ENCODE data around the gene CFAP100. TPM values are rescaled to one million over a fixed set of nuclear protein-coding genes. Genes with fewer than 3 reads are reported as not detected.

CFAP100 gene
- total RNA-seq, 1 donor from 2014 or later: not detected

- peak; percentile 92 for DNase-seq
These were observed 37.2 kb upstream of the CFAP100 start, which contains the start of gene KLF15 for GRCh38 chr3:126357295-126358037. TSS of gene KLF15 (minus strand) at chr3:126357408. CDS start at chr3:126352922, 4,486 bp downstream.

GRCh38 chr3:126358038-126358815 is 36.5 kb upstream of the CFAP100 start:
- peak; percentile 15 for DNase-seq

- DNase-seq: no peak
These were observed 35.9 kb upstream of the CFAP100 start for GRCh38 chr3:126358816-126359181.

- no peak for DNase-seq
These were observed 34.5 kb upstream of the CFAP100 start for GRCh38 chr3:126360046-126360713.

- DNase-seq: no peak
These were observed 34.0 kb upstream of the CFAP100 start for GRCh38 chr3:126360714-126361060.

- no peak for DNase-seq
These were observed 33.5 kb upstream of the CFAP100 start for GRCh38 chr3:126361211-126361610.

- no peak for DNase-seq
These were observed 30.5 kb upstream of the CFAP100 start for GRCh38 chr3:126364130-126364695.

- no peak for DNase-seq
These were observed 29.9 kb upstream of the CFAP100 start for GRCh38 chr3:126364731-126365301.

- DNase-seq: no peak
These were observed 29.1 kb upstream of the CFAP100 start for GRCh38 chr3:126365351-126366277.

GRCh38 chr3:126367316-126367805 is 27.3 kb upstream of the CFAP100 start:
- DNase-seq: no peak

- no peak for DNase-seq
These were observed 25.2 kb upstream of the CFAP100 start for GRCh38 chr3:126369490-126369889.

GRCh38 chr3:126370055-126370454 is 24.7 kb upstream of the CFAP100 start:
- DNase-seq: no peak

- DNase-seq: no peak
These were observed 24.1 kb upstream of the CFAP100 start for GRCh38 chr3:126370606-126371005.

GRCh38 chr3:126371096-126371705 is 23.5 kb upstream of the CFAP100 start:
- no peak for DNase-seq

- DNase-seq: no peak
These were observed 22.1 kb upstream of the CFAP100 start for GRCh38 chr3:126372413-126373145.

GRCh38 chr3:126373146-126373613 is 21.5 kb upstream of the CFAP100 start:
- DNase-seq: no peak

- peak; percentile 36 for DNase-seq
These were observed 20.8 kb upstream of the CFAP100 start for GRCh38 chr3:126373682-126374601.

- DNase-seq: no peak
These were observed 18.8 kb upstream of the CFAP100 start for GRCh38 chr3:126375835-126376331.
